H9 (cell line): ENCODE measurements around the gene GPR37L1. TPM values are rescaled to one million over a fixed set of nuclear protein-coding genes. Genes with fewer than 3 reads are reported as not detected.

Experiments used
- DNase-seq: peaks from one replicate; pipeline ENCODE4 v3.0.0-alpha.2; 2017
- H2AFZ ChIP-seq: one replicate; pipeline ENCODE4 v1.6.1; 2013; ENCODE audit warnings: mild to moderate bottlenecking, low read length, control low read depth, moderate library complexity
- H2AK5ac ChIP-seq: 2 replicates; pipeline ENCODE4 v1.6.1; 2013; ENCODE audit warnings: low read length, control low read depth, mixed read lengths; ENCODE audit not compliant: insufficient read length
- H2BK120ac ChIP-seq: one replicate; pipeline ENCODE4 v1.6.1; 2013; ENCODE audit warnings: low read depth, mild to moderate bottlenecking, low read length, control low read depth, inconsistent platforms; ENCODE audit not compliant: poor library complexity, severe bottlenecking
- H2BK12ac ChIP-seq: 2 replicates; pipeline ENCODE4 v1.6.1; 2013; ENCODE audit warnings: low read length, control low read depth, mixed read lengths, low read depth; ENCODE audit not compliant: insufficient read length
- H2BK15ac ChIP-seq: 2 replicates; pipeline ENCODE4 v1.6.1; 2013; ENCODE audit warnings: low read depth, low read length, control low read depth
- H2BK20ac ChIP-seq: one replicate; pipeline ENCODE4 v1.6.1; 2013; ENCODE audit warnings: low read depth, mild to moderate bottlenecking, low read length, control low read depth, inconsistent platforms; ENCODE audit not compliant: poor library complexity, severe bottlenecking
- H2BK5ac ChIP-seq: 2 replicates; pipeline ENCODE4 v1.6.1; 2013; ENCODE audit warnings: low read length, control low read depth, mixed read lengths; ENCODE audit not compliant: insufficient read length
- H3K14ac ChIP-seq: 2 replicates; pipeline ENCODE4 v1.6.1; 2013; ENCODE audit warnings: low read length, control low read depth; ENCODE audit not compliant: insufficient read depth
- H3K18ac ChIP-seq: 2 replicates; pipeline ENCODE4 v1.6.1; 2013; ENCODE audit warnings: low read depth, mild to moderate bottlenecking, mixed read lengths, low read length, control low read depth; ENCODE audit not compliant: insufficient read length
- H3K23ac ChIP-seq: 2 replicates; pipeline ENCODE4 v1.6.1; 2013; ENCODE audit warnings: low read length, control low read depth, mixed read lengths, low read depth; ENCODE audit not compliant: insufficient read length
- H3K23me2 ChIP-seq: 2 replicates; pipeline ENCODE4 v1.6.1; 2013; ENCODE audit warnings: low read depth, mild to moderate bottlenecking, mixed read lengths, low read length, control low read depth; ENCODE audit not compliant: insufficient read length, poor library complexity, severe bottlenecking
- H3K27ac ChIP-seq: 2 replicates; pipeline ENCODE4 v1.5.1; 2013; ENCODE audit warnings: low read length, control low read depth, mixed read lengths, low read depth; ENCODE audit not compliant: insufficient read length
- H3K27me3 ChIP-seq: 2 replicates; pipeline ENCODE4 v1.6.1; 2013; ENCODE audit warnings: low read length, control low read depth, inconsistent platforms; ENCODE audit not compliant: insufficient read depth
- H3K4ac ChIP-seq: 2 replicates; pipeline ENCODE4 v1.6.1; 2013; ENCODE audit warnings: low read depth, mild to moderate bottlenecking, control low read depth, inconsistent platforms, low read length, moderate library complexity
- H3K4me1 ChIP-seq: 2 replicates; pipeline ENCODE4 v1.6.1; 2013; ENCODE audit warnings: low read length, control low read depth, inconsistent platforms; ENCODE audit not compliant: insufficient read depth
- H3K4me2 ChIP-seq: 2 replicates; pipeline ENCODE4 v1.6.1; 2013; ENCODE audit warnings: low read length, control low read depth, mixed read lengths; ENCODE audit not compliant: insufficient read length, insufficient read depth
- H3K56ac ChIP-seq: 2 replicates; pipeline ENCODE4 v1.6.1; 2013; ENCODE audit warnings: low read depth, mild to moderate bottlenecking, mixed read lengths, low read length, control low read depth; ENCODE audit not compliant: insufficient read length
- H3K79me1 ChIP-seq: 2 replicates; pipeline ENCODE4 v1.6.1; 2013; ENCODE audit warnings: low read depth, mild to moderate bottlenecking, moderate library complexity, low read length, control low read depth, inconsistent platforms; ENCODE audit not compliant: insufficient read depth, poor library complexity, severe bottlenecking
- H3K79me2 ChIP-seq: 2 replicates; pipeline ENCODE4 v1.6.1; 2013; ENCODE audit warnings: low read length, control low read depth, inconsistent platforms; ENCODE audit not compliant: insufficient read depth
- H3K9ac ChIP-seq: 2 replicates; pipeline ENCODE4 v1.6.1; 2013; ENCODE audit warnings: low read length, control low read depth, mixed read lengths; ENCODE audit not compliant: insufficient read length; ENCODE audit errors: extremely low read depth
- H3K9me3 ChIP-seq: one replicate; pipeline ENCODE4 v1.6.1; 2013; ENCODE audit warnings: low read depth, low read length, inconsistent platforms; ENCODE audit not compliant: control insufficient read depth
- H3T11ph ChIP-seq: one replicate; pipeline ENCODE4 v1.6.1; 2013; ENCODE audit warnings: mild to moderate bottlenecking, low read length, control low read depth, inconsistent platforms
- H4K20me1 ChIP-seq: one replicate; pipeline ENCODE4 v1.6.1; 2013; ENCODE audit not compliant: control insufficient read depth, insufficient read length, insufficient read depth
- H4K5ac ChIP-seq: 2 replicates; pipeline ENCODE4 v1.6.1; 2013; ENCODE audit warnings: low read depth, mild to moderate bottlenecking, mixed read lengths, low read length, control low read depth; ENCODE audit not compliant: insufficient read length
- H4K8ac ChIP-seq: replicated peaks from 2 replicates; pipeline ENCODE4 v1.6.1; 2013; ENCODE audit warnings: low read length, control low read depth, mixed read lengths, low read depth; ENCODE audit not compliant: insufficient read length
- H4K91ac ChIP-seq: 2 replicates; pipeline ENCODE4 v1.6.1; 2013; ENCODE audit warnings: low read depth, mild to moderate bottlenecking, moderate library complexity, mixed read lengths, low read length, control low read depth; ENCODE audit not compliant: insufficient read length
- H3K27ac Mint-ChIP-seq, 3 experiments: 2 replicates in 2 of 3; 3 replicates in 1 of 3; pipeline ENCODE4 v1.8.0; 2020 to 2021; ENCODE audit warnings: mixed read lengths in 3 of 3, mild to moderate bottlenecking in 1 of 3, moderate library complexity in 1 of 3
- H3K27me3 Mint-ChIP-seq: 2 replicates; pipeline ENCODE4 v1.8.0; 2021; ENCODE audit warnings: low read depth, mild to moderate bottlenecking, moderate library complexity, mixed read lengths
- H3K36me3 Mint-ChIP-seq, 3 experiments: 2 replicates in 2 of 3; 3 replicates in 1 of 3; pipeline ENCODE4 v1.8.0; 2020 to 2021; ENCODE audit warnings: low read depth in 3 of 3, mixed read lengths in 3 of 3; ENCODE audit not compliant: insufficient read depth in 1 of 3
- H3K4me1 Mint-ChIP-seq, 2 experiments: 2 replicates each; pipeline ENCODE4 v1.8.0; 2020; ENCODE audit warnings: mixed read lengths in 2 of 2
- H3K4me3 Mint-ChIP-seq, 2 experiments: 2 replicates in 1 of 2; 3 replicates in 1 of 2; pipeline ENCODE4 v1.8.0; 2020 to 2021; ENCODE audit warnings: mild to moderate bottlenecking in 2 of 2, mixed read lengths in 2 of 2, moderate library complexity in 1 of 2
- H3K9me3 Mint-ChIP-seq, 2 experiments: 2 replicates in 1 of 2; 3 replicates in 1 of 2; pipeline ENCODE4 v1.8.0; 2020; ENCODE audit warnings: mild to moderate bottlenecking in 2 of 2, mixed read lengths in 2 of 2, moderate library complexity in 1 of 2
- CTCF ChIP-seq: fragments of 200-600 bp; sonication (generic); conservative IDR thresholded peaks from 3 replicates; pipeline ENCODE4 v1.8.0; 2021; ENCODE audit warnings: antibody characterized with exemption, mild to moderate bottlenecking
- WGBS: extraction: QIAGEN DNeasy Blood & Tissue Kit; methylation state at CpG from one replicate; pipeline ENCODE4 v1.1.7; 2013; ENCODE audit warnings: missing lambda C conversion rate, low lambda C conversion rate, mixed read lengths; ENCODE audit not compliant: insufficient read length; ENCODE audit errors: extremely low coverage; 5-methylcytosine and 5-hydroxymethylcytosine counted together
- total RNA-seq: library from RNA; stranded (reverse); gene quantifications from 2 replicates; pipeline ENCODE4 v1.2.1, GENCODE V29; 2021

The GPR37L1 gene
- total RNA-seq, 1 experiment from 2014 or later, result 0.11 TPM

GRCh38 chr1:202160377-202160940, 37.7 kb downstream of the GPR37L1 start, which contains the start of gene PTPN7:
Gene PTPN7 (minus strand): TSS chr1:202160602. CDS start chr1:202159402, 1,200 bp downstream.
- Histone ChIP-seq H2BK15ac (no peak within 1 kb of the TSS), H3K14ac (peak within 1 kb of the TSS; percentile 29; the same call in 1 of the 2 replicates), H2BK120ac (no peak within 1 kb of the TSS), H3K56ac (no peak within 1 kb of the TSS), H3K23me2 (no peaks in the 10 kb centered on the region), H2AK5ac (no peak within 1 kb of the TSS), H2BK20ac (no peak within 1 kb of the TSS), H3K18ac (peak within 1 kb of the TSS; percentile 21), H3K27me3 (no peaks in the 10 kb centered on the region; the same call in 1 of the 2 replicates), H2BK12ac (no peak within 1 kb of the TSS), H4K5ac (no peak within 1 kb of the TSS), H4K20me1 (no peaks in the 10 kb centered on the region), H3K9ac (no peak within 1 kb of the TSS), H3K79me1 (no peaks in the 10 kb centered on the region), H3T11ph (no peak within 1 kb of the TSS), H3K9me3 (no peaks in the 10 kb centered on the region), H3K27ac (no peak within 1 kb of the TSS), H3K23ac (no peak within 1 kb of the TSS), H4K8ac (no peak within 1 kb of the TSS), H4K91ac (no peak within 1 kb of the TSS), H2BK5ac (no peak within 1 kb of the TSS), H3K4me2 (no peak within 1 kb of the TSS), H3K79me2 (no peaks in the 10 kb centered on the region), H2AFZ (no peak within 1 kb of the TSS), H3K4me1 (peaks cover 8% of the 10 kb centered on the region; the same call in 1 of the 2 replicates), H3K4ac (no peak within 1 kb of the TSS)
- H3K27ac Mint-ChIP-seq, result peak within 1 kb of the TSS in 2 of 3 experiments; percentile 40 to 59; a peak in 4 of 7 replicates
- WGBS, result no CpG with 5 or more reads among the region's 17 CpGs
- DNase-seq, result peak; percentile 28
- TF ChIP-seq CTCF, result 0 out of 3 replicates have a peak, but pooled peaks have one; percentile 10
- no peaks in the 10 kb centered on the region; a peak in 1 of 7 replicates for H3K36me3 Mint-ChIP-seq
- no peaks in the 10 kb centered on the region; the same call in 1 of the 2 replicates for H3K27me3 Mint-ChIP-seq
- no peak within 1 kb of the TSS; a peak in 2 of 5 replicates for H3K4me3 Mint-ChIP-seq
- H3K9me3 Mint-ChIP-seq, result no peaks in the 10 kb centered on the region
- H3K4me1 Mint-ChIP-seq, result peaks cover 28 to 47% of the 10 kb centered on the region in 2 experiments
